Fibroblast of the aortic adventitia (primary cell): ENCODE measurements around the gene MYL9. TPM values are rescaled to one million over a fixed set of nuclear protein-coding genes. Genes with fewer than 3 reads are reported as not detected.

Source experiments
- DNase-seq: peaks from one replicate; pipeline ENCODE4 v3.0.0-alpha.2; 2010; ENCODE audit warnings: low read depth
- H3K4me3 ChIP-seq: 2 replicates; pipeline ENCODE4 v1.5.1; 2011; ENCODE audit warnings: low read depth, mild to moderate bottlenecking, control low read depth, low read length, moderate library complexity
- CTCF ChIP-seq: IDR thresholded peaks from 2 replicates; pipeline ENCODE4 v1.5.1; 2011; ENCODE audit warnings: mild to moderate bottlenecking, low read length, control low read depth, inconsistent platforms; ENCODE audit not compliant: insufficient read depth
- total RNA-seq: library from RNA; depleted of rRNA; stranded (reverse); fragments of >200 nt; gene quantifications from 2 replicates; pipeline ENCODE4 v1.2.3, GENCODE V29; 2012; ENCODE audit warnings: low replicate concordance

MYL9 gene
- total RNA-seq, 1 donor = 43.6 TPM

DNA sequence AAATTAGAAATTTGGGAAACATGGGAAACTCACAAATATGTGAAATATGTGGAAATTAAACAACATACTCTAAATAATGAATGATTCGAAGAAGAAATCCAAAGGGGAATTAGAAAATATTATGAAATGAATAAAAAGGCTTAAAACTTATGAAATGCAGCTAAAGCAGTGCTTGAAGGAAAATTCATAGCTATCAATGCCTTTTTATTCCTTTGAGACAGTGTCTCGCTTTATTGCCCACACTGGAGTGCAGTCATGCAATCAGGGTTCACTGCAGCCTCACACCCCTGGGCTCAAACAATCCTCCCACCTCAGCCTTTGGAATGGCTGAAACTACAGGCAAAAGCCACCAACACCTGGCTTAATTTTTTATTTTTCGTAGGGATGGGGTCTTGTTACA is 24.2 kb downstream of the MYL9 start:
- DNase-seq = no peak
- TF ChIP-seq CTCF = no peak
- no peak overlapping the region for H3K4me3 ChIP-seq

GRCh38 chr20:36569847-36570429 is 28.6 kb downstream of the MYL9 start:
- H3K4me3 ChIP-seq = no peak overlapping the region
- no peak for TF ChIP-seq CTCF
- peak; percentile 74 for DNase-seq

GRCh38 chr20:36571564-36572504 is 30.5 kb downstream of the MYL9 start:
- no peak for TF ChIP-seq CTCF
- DNase-seq = no peak
- no peak overlapping the region for H3K4me3 ChIP-seq

DNA sequence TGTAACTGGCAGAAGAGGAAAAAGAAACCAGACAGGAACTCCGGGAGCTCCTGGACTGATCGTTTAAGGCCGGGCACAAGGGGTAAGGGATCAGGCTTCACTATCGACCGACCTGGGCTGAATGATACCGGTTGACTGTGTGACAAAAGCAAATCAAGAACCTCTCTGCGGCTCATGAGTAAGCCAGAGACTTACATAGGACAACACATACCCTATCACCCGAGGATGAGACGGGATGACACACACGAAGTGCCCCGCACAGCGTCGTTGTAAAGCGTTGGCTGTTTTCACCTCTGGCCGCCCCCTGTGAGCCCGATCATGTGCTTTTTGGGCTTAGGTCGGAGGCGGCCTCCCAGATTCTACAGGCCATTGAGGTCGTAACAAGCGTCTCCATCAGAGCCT is 31.4 kb downstream of the MYL9 start:
- no peak for TF ChIP-seq CTCF
- DNase-seq = no peak
- peak overlapping the region; percentile 70 for H3K4me3 ChIP-seq

DNA sequence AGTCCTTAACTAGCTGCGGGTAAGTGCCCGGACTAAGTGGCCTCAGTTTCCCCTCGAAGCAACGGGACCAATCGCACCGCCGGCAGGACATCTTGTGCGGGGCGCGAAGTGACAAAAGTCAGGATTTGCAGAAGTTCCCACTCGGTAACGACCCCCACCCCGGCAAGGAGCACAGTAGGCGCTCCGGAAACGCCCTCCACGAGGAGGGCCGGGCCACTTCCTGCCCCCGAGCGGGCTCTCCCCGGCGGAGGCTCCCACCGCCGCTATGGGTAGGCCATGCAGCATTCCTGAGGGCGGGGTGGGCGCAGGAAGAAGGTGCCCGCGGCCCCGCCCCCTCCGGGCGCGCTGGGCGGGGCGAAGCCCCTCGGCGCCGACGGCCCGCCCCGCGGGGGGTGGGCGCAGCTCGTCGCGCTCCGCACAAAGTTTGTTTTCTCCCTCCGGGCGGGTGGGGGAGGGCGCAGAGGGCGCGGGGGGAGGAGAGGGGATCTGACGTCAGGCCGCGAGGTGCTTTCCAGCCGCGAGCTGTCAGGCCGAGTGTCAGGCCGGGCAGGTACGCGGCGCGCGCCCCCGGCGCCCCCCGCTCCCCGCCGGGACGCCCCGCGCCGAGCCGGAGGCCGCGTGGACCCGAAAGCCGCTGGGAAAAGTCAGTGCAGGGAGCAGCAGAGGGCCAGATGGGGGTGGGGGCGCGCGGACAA is 31.9 kb downstream of the MYL9 start, which contains the start of gene TGIF2:
TGIF2 (plus strand) TSS at position 495 of the 695 bp plus-strand sequence. CDS start 5,178 bp downstream, outside the sequence.
- no peak for TF ChIP-seq CTCF
- DNase-seq = peak; percentile 53
- peak within 1 kb of the TSS; percentile 70 for H3K4me3 ChIP-seq

DNA sequence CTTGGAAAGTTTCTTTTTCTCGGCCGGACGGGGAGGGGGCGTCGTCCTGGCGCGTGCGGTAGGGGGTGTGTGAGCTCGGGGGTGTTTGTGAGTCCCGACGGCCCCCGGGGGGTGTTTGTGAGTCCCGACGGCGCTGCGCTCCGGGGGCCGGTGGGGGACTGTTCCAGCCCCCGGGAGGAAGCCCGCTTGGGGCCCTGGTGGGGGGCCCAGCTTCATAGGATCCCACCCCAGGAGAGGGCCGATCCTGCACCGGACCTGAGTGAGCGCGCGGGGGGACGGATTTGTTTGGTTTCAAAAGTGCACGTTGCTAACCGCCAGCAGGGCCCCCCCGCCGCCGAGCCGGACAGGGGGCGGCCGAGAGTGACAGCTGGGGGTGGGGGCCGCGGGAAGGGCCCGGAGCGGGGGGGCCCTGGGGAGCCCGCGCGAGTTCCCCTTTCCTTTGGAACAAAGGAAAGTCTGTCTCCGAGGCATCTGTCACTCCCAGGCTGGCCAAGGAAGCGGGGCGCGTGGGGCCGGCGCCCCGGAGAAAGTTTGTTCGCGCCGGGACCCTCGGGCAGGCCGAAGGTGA is 32.6 kb downstream of the MYL9 start:
- TF ChIP-seq CTCF = no peak

More for the DNA sequence above, 32.6 kb downstream of the MYL9 start:
- DNase-seq = no peak
- H3K4me3 ChIP-seq = peak overlapping the region; percentile 70
